Measurements from ENCODE around the gene LRRC75B.
"Not testable (repeated sequence)": the region's sequence is repeated elsewhere in the genome, so short reads cannot be mapped to it uniquely, and the experiment has no call there.

LRRC75B gene

DNA sequence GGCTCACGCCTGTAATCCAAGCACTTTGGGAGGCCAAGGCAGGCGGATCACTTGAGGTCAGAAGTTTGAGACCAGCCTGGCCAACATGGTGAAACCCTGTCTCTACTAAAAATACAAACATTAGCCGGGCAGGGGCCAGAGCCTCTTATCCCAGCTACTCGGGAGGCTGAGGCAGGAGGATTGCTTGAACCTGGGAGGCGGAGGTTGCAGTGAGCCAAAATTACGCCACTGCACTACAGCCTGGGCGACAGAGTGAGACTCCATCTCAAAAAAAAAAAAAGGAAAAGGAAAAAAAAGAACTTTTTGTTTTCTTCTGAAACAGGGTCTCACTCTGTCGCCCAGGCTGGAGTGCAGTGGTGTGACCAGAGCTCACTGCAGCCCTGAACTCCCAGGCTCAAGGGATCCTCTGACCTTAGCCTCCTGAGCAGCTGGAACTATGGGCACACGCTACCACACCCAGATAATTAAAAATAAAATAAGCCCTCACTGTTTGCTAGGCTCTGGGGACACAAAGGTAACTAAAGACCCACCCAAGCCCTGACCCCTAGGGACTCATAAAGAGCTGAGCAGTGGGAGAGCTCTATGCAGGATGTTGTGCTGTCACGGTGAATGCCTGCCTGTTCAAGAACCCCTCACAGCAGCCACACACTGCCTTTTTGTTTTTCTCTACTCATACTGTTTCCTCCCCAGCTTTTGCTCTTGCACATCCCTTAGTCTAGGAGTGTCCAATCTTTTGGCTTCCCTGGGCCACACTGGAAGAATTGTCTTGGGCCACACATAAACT lies 40.2 kb downstream of the LRRC75B start:
- not testable (repeated sequence) for DNase-seq

DNA sequence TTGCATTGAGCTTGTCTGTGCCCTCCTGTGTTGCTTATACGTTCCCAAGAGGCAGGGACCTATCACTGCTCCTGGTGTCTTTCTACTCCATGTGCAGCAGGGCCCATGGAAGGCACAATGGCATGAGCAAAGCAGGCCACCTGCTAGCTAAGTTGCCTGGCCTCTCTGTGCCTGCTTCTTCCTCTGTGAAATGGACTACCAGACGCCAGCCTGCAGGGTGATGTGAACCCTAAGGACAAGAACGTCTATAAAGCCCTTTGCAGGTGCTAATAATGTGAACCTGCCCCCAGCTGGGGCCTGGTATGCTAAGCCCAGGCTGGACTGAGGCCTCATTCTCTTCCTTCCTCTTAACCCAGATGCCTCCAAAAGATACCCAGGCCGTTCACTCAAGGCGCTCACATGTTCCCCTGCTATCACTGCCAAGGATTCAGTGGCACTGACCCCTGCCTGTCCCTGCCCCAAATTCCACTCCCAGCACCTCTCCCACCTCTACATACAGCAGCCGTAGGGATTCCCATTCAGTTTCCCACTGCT lies 41.9 kb downstream of the LRRC75B start:
- no peak for DNase-seq

DNA sequence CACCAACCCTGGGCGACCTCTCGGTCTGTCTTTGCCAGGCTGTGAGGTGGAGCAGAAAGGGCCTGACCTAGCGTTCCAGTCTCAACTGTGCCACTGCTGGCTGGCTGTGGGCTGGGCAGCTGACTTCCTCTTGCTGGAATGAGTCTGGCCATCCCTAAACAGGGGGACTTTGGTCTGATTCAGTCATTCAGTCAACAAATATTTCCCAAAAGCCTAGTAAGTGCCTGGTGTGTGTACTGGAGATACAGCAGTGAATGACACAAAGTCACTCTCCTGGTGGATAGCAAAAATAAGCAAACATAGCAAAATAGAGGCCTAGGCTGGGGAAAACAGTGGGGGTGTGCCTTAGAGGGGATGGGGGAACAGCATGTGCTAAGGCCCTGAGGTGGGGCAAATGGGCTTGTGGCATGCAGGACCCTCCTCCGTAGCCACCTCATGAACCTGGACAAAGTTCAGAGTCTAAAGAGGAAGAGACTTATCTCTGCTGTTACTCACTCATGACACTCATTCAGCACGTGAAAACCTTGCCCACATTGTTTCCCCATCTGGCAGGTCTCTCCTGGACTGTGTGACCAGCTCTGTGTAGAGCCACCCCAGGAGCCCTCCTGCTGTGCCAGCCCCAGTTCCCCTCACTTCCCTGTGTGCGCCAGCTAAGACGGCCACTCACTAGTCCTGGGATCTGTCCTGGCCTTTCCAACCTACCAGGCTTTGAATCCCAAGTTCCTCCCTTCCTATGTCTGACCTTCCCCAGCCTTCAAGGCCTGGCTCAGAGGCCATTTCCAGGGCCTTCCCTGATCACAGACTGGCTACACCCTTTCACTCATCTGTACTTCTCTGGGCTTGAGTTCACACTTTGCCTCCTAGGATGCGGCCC lies 42.6 kb downstream of the LRRC75B start:
- no peak for DNase-seq

DNA sequence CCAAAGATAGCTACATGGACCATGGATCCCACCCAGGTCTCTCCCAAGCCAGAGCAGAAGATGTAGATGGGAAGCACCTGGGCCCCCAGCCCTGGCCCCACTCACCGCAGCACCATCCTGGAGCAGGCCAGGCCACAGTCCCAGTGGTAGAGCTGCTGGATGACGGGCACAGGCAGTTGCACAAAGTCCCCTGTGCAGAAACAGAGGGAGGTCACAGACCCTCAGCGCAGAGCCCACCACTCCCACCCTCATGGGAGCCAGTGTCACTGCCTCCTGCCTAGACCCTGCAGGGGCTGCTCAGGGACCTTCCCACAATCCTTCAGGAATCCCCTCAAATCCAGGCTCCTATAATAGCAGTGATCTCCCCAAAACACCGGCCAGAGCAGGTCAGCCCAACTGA lies 44.1 kb downstream of the LRRC75B start:
- no peak for DNase-seq

DNA sequence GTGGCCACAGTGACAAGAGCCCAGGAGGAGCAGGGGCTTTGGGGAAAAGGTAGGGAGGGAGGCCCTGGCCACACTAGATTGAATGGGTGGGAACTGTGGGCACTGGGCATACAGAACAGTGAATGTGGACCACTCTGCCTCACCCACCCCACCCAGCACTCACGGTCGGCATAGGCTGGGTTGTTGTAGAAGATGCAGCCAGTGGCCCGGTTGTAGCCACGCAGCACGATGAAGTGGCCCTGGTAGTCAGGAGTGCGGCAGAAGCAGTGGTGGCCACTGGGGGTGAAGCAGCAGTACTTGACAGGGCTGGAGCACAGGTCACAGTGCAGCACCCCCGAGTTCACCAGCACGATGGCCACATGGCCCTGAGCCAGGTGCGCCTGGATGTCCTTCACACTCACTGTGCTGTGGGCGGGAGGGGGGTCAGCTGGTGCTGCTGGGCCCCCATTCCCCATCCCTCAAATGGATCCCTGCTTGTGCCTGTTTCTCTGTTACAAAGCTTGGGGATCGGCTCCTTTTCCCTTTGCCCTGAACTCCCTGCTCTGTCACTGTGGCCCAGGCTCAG lies 49.1 kb downstream of the LRRC75B start:
- DNase-seq = no peak

DNA sequence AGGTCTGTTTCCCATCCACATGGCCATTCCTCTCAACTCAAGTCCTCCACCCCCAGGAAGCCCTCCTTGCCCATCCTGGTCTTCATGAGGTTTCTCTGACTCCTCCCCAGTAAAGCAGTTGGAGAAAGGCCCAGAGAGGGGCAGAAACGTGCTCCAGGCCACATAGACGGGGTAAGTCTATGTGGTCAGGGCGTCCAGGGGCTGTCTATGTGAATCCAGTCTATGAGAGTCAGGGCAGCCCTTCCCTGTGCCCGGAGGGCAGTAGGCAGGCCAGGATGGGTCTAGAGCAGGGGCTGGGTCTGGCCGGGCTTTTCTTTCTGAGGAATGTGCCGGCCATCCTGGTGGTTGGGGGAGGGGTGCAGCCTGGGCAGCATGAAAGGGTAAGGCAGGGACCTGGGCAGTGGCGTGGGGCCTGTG lies 49.7 kb downstream of the LRRC75B start:
- no peak for DNase-seq

DNA sequence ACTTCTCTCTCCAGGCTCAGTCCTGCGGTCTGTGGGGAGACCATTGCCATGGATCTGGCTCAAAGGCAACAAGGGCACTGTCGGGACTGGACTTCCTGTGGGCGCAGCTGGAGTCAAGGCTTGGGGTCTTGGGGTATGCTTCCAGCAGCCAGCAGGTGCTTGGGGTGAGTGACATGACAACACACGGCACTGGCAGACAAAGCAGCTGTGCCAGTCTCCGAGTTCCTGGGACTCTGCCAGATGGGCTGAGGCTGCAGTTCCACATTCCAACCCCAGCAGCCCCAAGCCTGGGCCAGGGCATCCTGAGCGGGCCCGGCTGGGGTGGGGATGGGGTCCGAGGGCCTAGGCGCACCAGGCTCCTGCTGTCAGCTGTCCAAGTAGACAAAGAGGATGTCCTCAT lies 50.2 kb downstream of the LRRC75B start:
- DNase-seq = no peak

DNA sequence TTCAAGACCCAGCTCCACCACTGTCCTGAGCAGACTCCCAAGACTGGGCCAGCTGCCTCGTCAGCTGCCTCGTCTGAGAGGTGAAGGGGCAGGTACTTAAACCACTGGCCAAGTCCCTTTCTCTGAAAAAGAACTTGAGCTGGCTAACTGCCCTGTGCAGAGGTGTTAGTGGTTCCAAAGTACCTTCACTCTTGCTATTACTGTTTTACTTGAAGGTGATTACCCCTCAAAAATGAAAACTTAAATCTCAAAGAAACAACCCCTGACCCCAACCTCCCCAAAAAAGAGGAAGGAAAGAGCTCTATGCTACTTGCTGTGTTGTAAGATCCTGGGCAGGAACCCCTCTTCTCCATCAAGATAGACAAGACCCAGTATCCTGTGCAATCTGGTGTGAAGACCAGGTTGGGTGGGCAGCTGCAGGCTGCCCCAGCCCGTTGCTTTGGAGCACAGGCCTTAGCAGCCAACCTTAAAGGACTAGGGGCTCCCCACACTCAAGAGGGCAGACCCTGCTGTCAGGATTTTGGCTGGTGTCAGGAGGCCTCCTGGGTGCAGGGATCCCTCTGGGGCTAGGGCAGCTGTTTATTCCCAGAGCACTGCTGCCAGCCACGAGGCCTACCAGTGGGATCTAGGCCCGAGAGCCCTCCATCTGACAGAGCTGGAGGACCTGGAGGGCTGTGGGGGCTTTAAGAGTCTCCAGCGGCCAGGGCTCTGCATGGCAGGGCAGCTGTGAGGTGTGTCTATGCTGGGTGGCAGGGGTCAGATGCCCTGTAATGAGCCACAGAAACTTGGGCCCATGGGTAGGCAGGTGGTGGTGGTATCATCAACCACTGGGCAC lies 51.0 kb downstream of the LRRC75B start:
- DNase-seq = no peak

DNA sequence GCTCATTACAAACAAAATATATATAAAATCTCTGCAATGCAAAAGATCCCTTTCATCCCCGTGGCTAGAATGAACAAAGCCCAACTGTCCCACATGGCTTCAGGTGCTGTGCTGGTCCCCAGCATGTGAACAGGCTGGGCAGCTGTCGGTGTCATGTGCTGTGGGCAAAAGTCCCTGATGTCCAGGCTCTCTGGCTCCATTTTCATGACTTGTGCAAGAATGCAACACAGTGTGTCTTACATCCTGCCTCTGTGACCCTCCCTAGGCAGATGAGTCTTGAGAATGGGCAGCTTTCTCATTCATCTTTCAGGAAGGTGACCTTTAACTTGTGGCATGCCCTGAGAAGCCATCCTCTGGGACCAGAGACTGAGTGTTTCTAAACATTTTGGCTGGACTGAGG lies 52.4 kb downstream of the LRRC75B start:
- DNase-seq = no peak

DNA sequence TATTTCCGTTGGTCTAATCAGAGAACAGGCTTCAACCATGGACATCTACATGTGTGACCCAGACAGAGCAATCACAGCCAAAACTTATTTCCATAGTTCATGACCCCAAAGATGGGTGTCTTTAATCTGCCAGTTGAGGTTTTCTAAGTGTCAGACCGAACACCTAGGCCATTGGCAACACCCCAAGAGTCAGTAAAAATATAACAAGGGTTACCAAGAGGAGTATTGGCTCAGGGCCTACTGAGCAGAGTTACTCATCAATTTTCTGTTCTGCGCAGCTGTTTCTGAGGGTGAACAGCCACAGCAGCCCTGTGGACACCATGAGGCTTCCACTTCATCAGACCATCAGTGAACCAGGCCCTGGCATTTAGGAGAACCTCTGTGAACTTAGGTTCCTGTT lies 56.8 kb downstream of the LRRC75B start:
- no peak for DNase-seq
